MM.1S (cell line): ENCODE data around the gene DLGAP1.

ENCODE experiments used
- EZH2 ChIP-seq: fragments of 300-600 bp; sonication (generic); optimal IDR thresholded peaks from 2 replicates; pipeline ENCODE3; 2017; ENCODE audit warnings: low read depth, mild to moderate bottlenecking, antibody characterized with exemption, low read length, mixed read lengths
- TF ChIP-seq, protein P1 (sequence below): fragments of 300-600 bp; sonication (generic); IDR thresholded peaks from 2 replicates; pipeline ENCODE4 v1.5.1; 2016; ENCODE audit warnings: antibody characterized with exemption, low read length, mixed read lengths

DNA sequence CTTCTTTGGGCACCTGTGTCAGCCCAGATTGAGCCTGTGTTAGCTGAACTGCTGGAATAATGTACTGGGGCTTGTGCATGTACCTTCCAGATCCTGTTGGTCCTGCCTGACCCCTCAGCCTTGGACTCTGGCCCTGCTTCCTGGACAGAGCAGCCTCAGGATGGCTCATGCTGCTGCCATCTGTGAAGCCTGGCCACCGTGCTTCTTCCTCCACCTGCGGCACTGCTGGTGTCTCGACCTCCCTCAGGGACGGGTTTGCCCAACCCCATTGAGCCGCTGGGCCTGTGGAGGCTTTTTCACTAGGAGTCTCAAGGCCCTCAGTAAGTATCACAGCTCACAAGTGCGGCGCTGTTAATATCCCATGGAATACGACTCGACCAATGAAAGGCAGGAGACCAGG is 662.4 kb downstream of the DLGAP1 start:
- TF ChIP-seq, protein P1, sequence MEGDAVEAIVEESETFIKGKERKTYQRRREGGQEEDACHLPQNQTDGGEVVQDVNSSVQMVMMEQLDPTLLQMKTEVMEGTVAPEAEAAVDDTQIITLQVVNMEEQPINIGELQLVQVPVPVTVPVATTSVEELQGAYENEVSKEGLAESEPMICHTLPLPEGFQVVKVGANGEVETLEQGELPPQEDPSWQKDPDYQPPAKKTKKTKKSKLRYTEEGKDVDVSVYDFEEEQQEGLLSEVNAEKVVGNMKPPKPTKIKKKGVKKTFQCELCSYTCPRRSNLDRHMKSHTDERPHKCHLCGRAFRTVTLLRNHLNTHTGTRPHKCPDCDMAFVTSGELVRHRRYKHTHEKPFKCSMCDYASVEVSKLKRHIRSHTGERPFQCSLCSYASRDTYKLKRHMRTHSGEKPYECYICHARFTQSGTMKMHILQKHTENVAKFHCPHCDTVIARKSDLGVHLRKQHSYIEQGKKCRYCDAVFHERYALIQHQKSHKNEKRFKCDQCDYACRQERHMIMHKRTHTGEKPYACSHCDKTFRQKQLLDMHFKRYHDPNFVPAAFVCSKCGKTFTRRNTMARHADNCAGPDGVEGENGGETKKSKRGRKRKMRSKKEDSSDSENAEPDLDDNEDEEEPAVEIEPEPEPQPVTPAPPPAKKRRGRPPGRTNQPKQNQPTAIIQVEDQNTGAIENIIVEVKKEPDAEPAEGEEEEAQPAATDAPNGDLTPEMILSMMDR: no peak
- no peak for TF ChIP-seq EZH2
